K562 (cell line): ENCODE data around the gene CHST7. TPM values are rescaled to one million over a fixed set of nuclear protein-coding genes. Genes with fewer than 3 reads are reported as not detected.

Experiments used
- ATAC-seq: fragments of 200-7000 bp; cut with Tn5 transposase; 3 replicates; pipeline ENCODE4 v1.9.1; 2020; ENCODE audit warnings: moderate library complexity
- BruUV-seq: library from RNA; stranded (reverse); fragments of 400-500 nt; replicated peaks from 2 replicates; lab custom pipeline; 2021; lab: Mats Ljungman, UMichigan
- CTCF ChIA-PET: fragments of 300-600 bp; formaldehyde crosslinking; extraction: SDS; loops from one replicate; lab custom pipeline; 2021; ENCODE audit warnings: low intra/inter-chr PET ratio; lab: Yijun Ruan, JAX
- POLR2A ChIA-PET: fragments of 300-600, 350-650 bp; sonication (Branson Sonifier 250); formaldehyde crosslinking; extraction: SDS; loops from one replicate; lab custom pipeline; 2021; ENCODE audit warnings: antibody characterized with exemption, inconsistent platforms; lab: Yijun Ruan, JAX
- DNase-seq, 4 experiments: peaks; one replicate each; pipeline versions ENCODE4 v3.0.0 to v3.0.0-alpha.2; 2011 to 2018; ENCODE audit warnings: low spot score in 3 of 4, mixed read lengths in 3 of 4; ENCODE audit errors: extremely low read depth in 1 of 4
- FAIRE-seq: peaks from 2 replicates; lab custom pipeline; 2011; peaks lifted over from hg19 to GRCh38; lab: Jason Lieb, UNC
- H2AFZ ChIP-seq: 2 replicates; pipeline ENCODE4 v1.6.0; 2011; ENCODE audit warnings: low read depth, low read length, control low read depth, inconsistent platforms
- H3K27ac ChIP-seq: fragments of 200-600 bp; 3 replicates; pipeline ENCODE4 v1.8.0; 2011; ENCODE audit warnings: low read depth, mild to moderate bottlenecking, control low read depth, inconsistent platforms, low read length, moderate library complexity, mixed read lengths; ENCODE audit errors: extremely low read depth
- H3K27me3 ChIP-seq, 2 experiments: fragments of 300-600 bp in 1 of 2; 2 replicates in 1 of 2; 3 replicates in 1 of 2; pipeline versions ENCODE4 v1.6.0 to v1.8.0; 2011; ENCODE audit warnings: inconsistent platforms in 2 of 2, low read length in 2 of 2, mild to moderate bottlenecking in 1 of 2, mixed read lengths in 1 of 2, moderate library complexity in 1 of 2; ENCODE audit not compliant: control insufficient read depth in 2 of 2, insufficient read depth in 2 of 2
- H3K36me3 ChIP-seq: fragments of 300-600 bp; 3 replicates; pipeline ENCODE4 v1.8.0; 2011; ENCODE audit warnings: mild to moderate bottlenecking, low read length, inconsistent platforms; ENCODE audit not compliant: control insufficient read depth, insufficient read depth
- H3K4me1 ChIP-seq, 2 experiments: fragments of 200-600 bp in 1 of 2; replicated peaks in 1 of 2; 2 replicates in 1 of 2; 3 replicates in 1 of 2; pipeline versions ENCODE4 v1.5.1 to v1.8.0; 2011; ENCODE audit warnings: inconsistent platforms in 2 of 2, low read length in 2 of 2, mild to moderate bottlenecking in 1 of 2, mixed read lengths in 1 of 2, moderate library complexity in 1 of 2; ENCODE audit not compliant: control insufficient read depth in 2 of 2, insufficient read depth in 2 of 2
- H3K4me2 ChIP-seq: 2 replicates; pipeline ENCODE4 v1.6.1; 2011; ENCODE audit warnings: low read length, control low read depth, inconsistent platforms, mixed read lengths; ENCODE audit not compliant: insufficient read depth
- H3K4me3 ChIP-seq: fragments of 200-600 bp; sonication (generic), shearing (Covaris generic); 2 replicates; pipeline ENCODE4 v1.5.1; 2016; ENCODE audit warnings: control low read depth, inconsistent platforms
- H3K79me2 ChIP-seq: fragments of 200-600 bp; 3 replicates; pipeline ENCODE4 v1.8.0; 2011; ENCODE audit warnings: low read length, inconsistent platforms; ENCODE audit not compliant: control insufficient read depth, insufficient read depth
- H3K9ac ChIP-seq, 2 experiments: 2 replicates each; pipeline versions ENCODE4 v1.6.0 to v1.6.1; 2011; ENCODE audit warnings: low read depth in 2 of 2, low read length in 2 of 2, control low read depth in 1 of 2, inconsistent platforms in 1 of 2, mild to moderate bottlenecking in 1 of 2, mixed read lengths in 1 of 2; ENCODE audit not compliant: insufficient read depth in 1 of 2
- H3K9me1 ChIP-seq: one replicate; pipeline ENCODE4 v1.6.0; 2011; ENCODE audit warnings: inconsistent platforms, mild to moderate bottlenecking, low read length, moderate library complexity; ENCODE audit not compliant: control insufficient read depth, insufficient read depth
- H3K9me3 ChIP-seq: replicated peaks from 2 replicates; pipeline ENCODE4 v1.5.1; 2011; ENCODE audit warnings: low read depth, low read length, inconsistent platforms; ENCODE audit not compliant: control insufficient read depth, insufficient read depth
- H4K20me1 ChIP-seq: replicated peaks from 2 replicates; pipeline ENCODE4 v1.6.1; 2011; ENCODE audit warnings: low read length, inconsistent platforms, mixed read lengths; ENCODE audit not compliant: control insufficient read depth, insufficient read depth
- POLR2H ChIP-seq: IDR thresholded peaks from 2 replicates; pipeline ENCODE4 v1.6.1; 2016; ENCODE audit warnings: missing genetic modification characterization, low read depth, mild to moderate bottlenecking, control low read depth, missing compliant biosample characterization, moderate library complexity
- SNRNP70 ChIP-seq: fragments of 200-400 bp; formaldehyde crosslinking; optimal IDR thresholded peaks from 2 replicates; pipeline ENCODE3; 2017; ENCODE audit warnings: low read depth, low read length
- ZNF121 ChIP-seq: sonication (generic); formaldehyde crosslinking; conservative IDR thresholded peaks from 2 replicates; pipeline ENCODE4 v1.8.0; 2022; ENCODE audit warnings: missing genetic modification reagents
- ZNF124 ChIP-seq: sonication (generic); formaldehyde crosslinking; IDR thresholded peaks from 2 replicates; pipeline ENCODE4 v1.8.1; 2022; ENCODE audit warnings: missing genetic modification reagents
- ZNF212 ChIP-seq: fragments of 450-650 bp; formaldehyde crosslinking; IDR thresholded peaks from 2 replicates; pipeline ENCODE4 v1.4.0; 2020; ENCODE audit warnings: mild to moderate bottlenecking
- ZNF695 ChIP-seq: fragments of 450-650 bp; formaldehyde crosslinking; IDR thresholded peaks from 2 replicates; pipeline ENCODE4 v1.4.0; 2020; ENCODE audit warnings: mild to moderate bottlenecking, moderate library complexity
- in situ Hi-C: fragments of 300-500 bp; cut with MboI; formaldehyde crosslinking; loops from 4 replicates; pipeline ENCODE4 v1.15.0; 2018; ENCODE audit warnings: inconsistent platforms, mixed read lengths
- intact Hi-C: fragments of 100-400 bp; cut with micrococcal nuclease; formaldehyde crosslinking; loops from 2 replicates; pipeline ENCODE4 v1.14.2; 2022
- polyA plus RNA-seq, 8 experiments: library from polyadenylated mRNA; depleted of rRNA in 4 of 8; stranded (reverse) in 5 of 8; unstranded in 3 of 8; fragments of >200 nt; fragmentation: Nextera tagmentation in 2 of 8; fragmentation: Illumina TruSeq in 1 of 8; extraction: Ambion mirVana in 2 of 8; extraction: Trizol in 1 of 8; gene quantifications; 2 replicates each; pipeline versions ENCODE4 v1.2.1 to v1.2.3, GENCODE V29; 2011 to 2014; ENCODE audit warnings: inconsistent platforms in 1 of 8, missing spikeins in 1 of 8
- total RNA-seq, 7 experiments: library from RNA; depleted of rRNA in 6 of 7; stranded (reverse); fragments of >200 nt in 6 of 7; fragmentation: Illumina TruSeq in 2 of 7; extraction: Trizol in 2 of 7; gene quantifications; 2 replicates each; pipeline versions ENCODE4 v1.2.1 to v1.2.3, GENCODE V29; 2011 to 2021; ENCODE audit warnings: low replicate concordance in 1 of 7
- TF ChIP-seq, protein P1 (sequence below), 2 experiments: fragments of 450-650 bp; IDR thresholded peaks; 2 replicates each; pipeline ENCODE4 v1.6.1; 2018; ENCODE audit warnings: mild to moderate bottlenecking in 2 of 2, low read depth in 1 of 2; ENCODE audit not compliant: partially characterized antibody in 2 of 2

Gene CHST7
- total and polyA plus RNA-seq, 9 of the 15 experiments (the other 6 are each of a cell fraction or from before 2014, with no cell fraction given): 0.04 to 0.41 (median 0.09) TPM; not detected in 2

DNA sequence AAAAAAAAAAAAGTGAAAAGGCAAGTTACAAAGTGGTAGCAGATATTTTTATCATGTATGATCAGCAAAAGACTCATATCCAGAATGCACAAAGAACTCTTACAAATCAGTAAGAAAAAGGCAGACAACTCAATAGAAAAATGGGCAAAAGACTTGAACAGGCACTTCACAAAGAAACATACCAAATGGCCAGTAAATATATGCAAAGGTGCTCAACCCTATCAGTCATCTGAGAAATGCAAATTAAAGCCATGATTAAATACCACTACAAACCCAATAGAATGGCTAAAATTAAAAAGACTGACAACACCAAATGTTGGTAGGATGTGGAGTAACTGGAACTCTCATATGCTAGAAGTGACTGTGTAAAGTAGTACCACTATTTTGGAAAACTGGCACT is 45.4 kb downstream of the CHST7 start:
- BruUV-seq: no TSS peak
- no peak for TF ChIP-seq ZNF695 (CRISPR knock-in tag)
- TF ChIP-seq, protein P1, sequence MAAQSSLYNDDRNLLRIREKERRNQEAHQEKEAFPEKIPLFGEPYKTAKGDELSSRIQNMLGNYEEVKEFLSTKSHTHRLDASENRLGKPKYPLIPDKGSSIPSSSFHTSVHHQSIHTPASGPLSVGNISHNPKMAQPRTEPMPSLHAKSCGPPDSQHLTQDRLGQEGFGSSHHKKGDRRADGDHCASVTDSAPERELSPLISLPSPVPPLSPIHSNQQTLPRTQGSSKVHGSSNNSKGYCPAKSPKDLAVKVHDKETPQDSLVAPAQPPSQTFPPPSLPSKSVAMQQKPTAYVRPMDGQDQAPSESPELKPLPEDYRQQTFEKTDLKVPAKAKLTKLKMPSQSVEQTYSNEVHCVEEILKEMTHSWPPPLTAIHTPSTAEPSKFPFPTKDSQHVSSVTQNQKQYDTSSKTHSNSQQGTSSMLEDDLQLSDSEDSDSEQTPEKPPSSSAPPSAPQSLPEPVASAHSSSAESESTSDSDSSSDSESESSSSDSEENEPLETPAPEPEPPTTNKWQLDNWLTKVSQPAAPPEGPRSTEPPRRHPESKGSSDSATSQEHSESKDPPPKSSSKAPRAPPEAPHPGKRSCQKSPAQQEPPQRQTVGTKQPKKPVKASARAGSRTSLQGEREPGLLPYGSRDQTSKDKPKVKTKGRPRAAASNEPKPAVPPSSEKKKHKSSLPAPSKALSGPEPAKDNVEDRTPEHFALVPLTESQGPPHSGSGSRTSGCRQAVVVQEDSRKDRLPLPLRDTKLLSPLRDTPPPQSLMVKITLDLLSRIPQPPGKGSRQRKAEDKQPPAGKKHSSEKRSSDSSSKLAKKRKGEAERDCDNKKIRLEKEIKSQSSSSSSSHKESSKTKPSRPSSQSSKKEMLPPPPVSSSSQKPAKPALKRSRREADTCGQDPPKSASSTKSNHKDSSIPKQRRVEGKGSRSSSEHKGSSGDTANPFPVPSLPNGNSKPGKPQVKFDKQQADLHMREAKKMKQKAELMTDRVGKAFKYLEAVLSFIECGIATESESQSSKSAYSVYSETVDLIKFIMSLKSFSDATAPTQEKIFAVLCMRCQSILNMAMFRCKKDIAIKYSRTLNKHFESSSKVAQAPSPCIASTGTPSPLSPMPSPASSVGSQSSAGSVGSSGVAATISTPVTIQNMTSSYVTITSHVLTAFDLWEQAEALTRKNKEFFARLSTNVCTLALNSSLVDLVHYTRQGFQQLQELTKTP (IDR thresholded peaks at IDR 0.05; ENCODE audit: low read depth in 1 of 2, partially characterized antibody in 2 of 2): peak in 1 of 2 experiments; percentile 94
- TF ChIP-seq ZNF121: no peak
- no peak for TF ChIP-seq SNRNP70
- no peak for TF ChIP-seq ZNF212 (CRISPR knock-in tag)
- no peak for TF ChIP-seq ZNF124 (CRISPR knock-in tag)
- TF ChIP-seq POLR2H (tag): no peak
- intact Hi-C loops (no loop called here), in situ Hi-C loops (no loop called here)
- no peaks in the 10 kb centered on the region for H3K79me2 ChIP-seq
- no peaks in the 10 kb centered on the region for H3K9me3 ChIP-seq
- POLR2A ChIA-PET: no interaction called here
- H3K9me1 ChIP-seq: no peaks in the 10 kb centered on the region
- H3K9ac ChIP-seq: no peak overlapping the region
- no peak overlapping the region for H3K4me3 ChIP-seq
- H3K27me3 ChIP-seq: peaks cover 0 to 6% of the 10 kb centered on the region in 2 experiments; a peak in 2 of 5 replicates
- ATAC-seq (no peak), FAIRE-seq (no peak), DNase-seq (no peak)
- CTCF ChIA-PET: no interaction called here
- H3K27ac ChIP-seq: no peak overlapping the region
- H2AFZ ChIP-seq: no peak overlapping the region
- no peak overlapping the region for H3K4me2 ChIP-seq
- no peaks in the 10 kb centered on the region for H4K20me1 ChIP-seq
- H3K4me1 ChIP-seq: no peaks in the 10 kb centered on the region
- H3K36me3 ChIP-seq: no peaks in the 10 kb centered on the region
